ENCODE results near the gene AFAP1.

DNA sequence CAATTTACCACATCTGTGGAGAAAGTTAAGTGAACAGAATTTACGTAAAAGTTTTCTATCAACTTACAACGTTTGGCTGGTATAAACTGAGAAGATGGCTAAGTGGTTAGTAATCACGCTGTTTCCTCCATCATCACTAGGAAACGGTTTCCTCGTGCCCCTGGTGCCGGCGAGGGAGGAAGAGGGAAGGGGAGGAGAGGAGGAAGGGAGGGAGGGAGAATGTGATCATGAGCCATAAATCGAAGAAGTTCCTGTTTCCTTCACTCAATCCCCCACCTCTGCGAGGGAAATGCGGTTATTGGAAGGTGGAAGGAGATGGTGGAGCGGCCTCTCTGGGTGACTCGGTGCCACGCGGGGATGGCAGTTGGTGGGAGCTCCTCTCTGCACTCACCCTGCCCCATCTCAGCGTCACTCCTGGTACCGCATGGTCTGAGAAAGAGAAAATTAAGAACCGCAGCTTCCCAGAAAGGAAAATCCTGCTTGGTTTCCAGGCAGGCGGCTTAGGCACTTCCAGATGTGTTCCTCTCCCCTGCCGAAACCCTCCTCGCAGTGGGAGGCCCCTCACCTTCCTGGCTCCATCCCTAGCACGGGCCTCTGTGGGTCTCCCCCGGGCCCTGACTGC is 216.8 kb downstream of the AFAP1 start:
- TF ChIP-seq, protein P1, sequence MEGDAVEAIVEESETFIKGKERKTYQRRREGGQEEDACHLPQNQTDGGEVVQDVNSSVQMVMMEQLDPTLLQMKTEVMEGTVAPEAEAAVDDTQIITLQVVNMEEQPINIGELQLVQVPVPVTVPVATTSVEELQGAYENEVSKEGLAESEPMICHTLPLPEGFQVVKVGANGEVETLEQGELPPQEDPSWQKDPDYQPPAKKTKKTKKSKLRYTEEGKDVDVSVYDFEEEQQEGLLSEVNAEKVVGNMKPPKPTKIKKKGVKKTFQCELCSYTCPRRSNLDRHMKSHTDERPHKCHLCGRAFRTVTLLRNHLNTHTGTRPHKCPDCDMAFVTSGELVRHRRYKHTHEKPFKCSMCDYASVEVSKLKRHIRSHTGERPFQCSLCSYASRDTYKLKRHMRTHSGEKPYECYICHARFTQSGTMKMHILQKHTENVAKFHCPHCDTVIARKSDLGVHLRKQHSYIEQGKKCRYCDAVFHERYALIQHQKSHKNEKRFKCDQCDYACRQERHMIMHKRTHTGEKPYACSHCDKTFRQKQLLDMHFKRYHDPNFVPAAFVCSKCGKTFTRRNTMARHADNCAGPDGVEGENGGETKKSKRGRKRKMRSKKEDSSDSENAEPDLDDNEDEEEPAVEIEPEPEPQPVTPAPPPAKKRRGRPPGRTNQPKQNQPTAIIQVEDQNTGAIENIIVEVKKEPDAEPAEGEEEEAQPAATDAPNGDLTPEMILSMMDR (IDR thresholded peaks at IDR 0.05), result no peak
- no peak for TF ChIP-seq POLR2A (IDR thresholded peaks at IDR 0.05)

Data from esophagus squamous epithelium (tissue), 4 donors.